Hematopoietic multipotent progenitor cell treated with erythropoietin and hydrocortisone succinate and interleukin-3 and kit ligand, for 6 days (in vitro differentiated cells): Measurements from ENCODE around the gene TRMT10C.
"Not testable (repeated sequence)": the region's sequence is repeated elsewhere in the genome, so short reads cannot be mapped to it uniquely, and the experiment has no call there.

ENCODE experiments used
- DNase-seq: peaks from one replicate; pipeline ENCODE4 v3.0.0-alpha.2; 2015

The TRMT10C gene

DNA sequence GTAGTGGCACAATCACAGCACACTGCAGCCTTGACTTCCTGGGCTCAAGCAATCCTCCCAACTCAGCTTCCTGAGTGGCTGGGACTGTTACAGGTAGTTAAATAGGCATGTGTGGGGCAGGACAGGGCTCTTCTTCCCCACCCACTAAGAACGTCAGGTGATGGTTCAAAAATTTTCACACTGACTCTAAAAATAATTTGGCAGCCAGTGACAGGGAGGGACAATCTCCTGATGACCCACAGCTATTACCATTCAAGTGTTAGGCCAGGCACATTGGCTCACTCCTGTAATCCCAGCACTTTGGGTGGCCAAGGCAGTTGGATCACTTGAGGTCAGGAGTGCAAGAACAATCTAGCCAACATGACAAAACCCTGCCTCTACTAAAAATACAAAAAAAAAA lies 12.2 kb upstream of the TRMT10C start:
- no peak for DNase-seq

DNA sequence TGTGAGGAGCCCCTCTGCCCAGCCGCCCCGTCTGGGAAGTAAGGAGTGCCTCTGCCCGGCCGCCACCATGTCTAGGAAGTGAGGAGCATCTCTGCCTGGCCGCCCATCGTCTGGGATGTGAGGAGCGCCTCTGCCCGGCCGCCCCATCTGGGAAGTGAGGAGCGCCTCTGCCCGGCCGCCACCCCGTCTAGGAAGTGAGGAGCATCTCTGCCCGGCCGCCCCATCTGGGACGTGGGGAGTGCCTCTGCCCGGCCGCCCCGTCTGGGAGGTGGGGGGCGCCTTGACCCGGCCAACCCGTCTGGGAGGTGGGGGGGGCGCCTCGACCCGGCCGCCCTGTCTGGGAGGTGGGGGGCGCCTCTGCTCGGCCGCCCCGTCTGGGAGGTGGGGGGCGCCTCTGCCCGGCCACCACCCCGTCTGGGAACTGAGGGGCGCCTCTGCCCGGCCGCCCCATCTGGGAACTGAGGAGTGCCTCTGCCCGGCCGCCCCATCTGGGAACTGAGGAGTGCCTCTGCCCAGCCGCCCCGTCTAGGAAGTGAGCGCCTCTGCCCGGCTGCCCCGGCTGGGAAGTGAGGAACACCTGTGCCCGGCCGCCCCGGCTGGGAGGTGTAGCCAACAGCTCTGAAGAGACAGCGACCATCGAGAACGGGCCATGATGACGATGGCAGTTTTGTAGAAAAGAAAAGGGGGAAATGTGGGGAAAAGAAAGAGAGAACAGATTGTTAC lies 10.1 kb upstream of the TRMT10C start:
- DNase-seq = not testable (repeated sequence)

DNA sequence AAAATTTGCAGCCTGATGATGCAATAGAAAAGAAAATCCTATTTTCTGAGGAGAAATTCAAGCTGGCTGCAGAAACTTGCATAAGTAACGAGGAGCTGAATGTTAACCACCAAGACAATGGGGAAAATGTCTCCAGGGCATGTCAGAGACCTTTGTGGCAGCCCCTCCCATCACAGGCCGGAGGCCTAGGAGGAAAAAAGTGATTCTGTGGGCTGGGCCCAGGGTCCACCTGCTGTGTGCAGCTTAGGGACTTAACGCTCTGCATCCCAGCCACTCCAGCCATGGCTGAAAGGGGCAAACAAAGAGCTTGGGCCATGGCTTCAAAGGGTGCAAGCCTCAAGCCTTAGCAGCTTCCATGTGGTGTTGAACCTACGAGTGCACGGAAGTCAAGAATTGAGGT lies 8.3 kb upstream of the TRMT10C start:
- not testable (repeated sequence) for DNase-seq

DNA sequence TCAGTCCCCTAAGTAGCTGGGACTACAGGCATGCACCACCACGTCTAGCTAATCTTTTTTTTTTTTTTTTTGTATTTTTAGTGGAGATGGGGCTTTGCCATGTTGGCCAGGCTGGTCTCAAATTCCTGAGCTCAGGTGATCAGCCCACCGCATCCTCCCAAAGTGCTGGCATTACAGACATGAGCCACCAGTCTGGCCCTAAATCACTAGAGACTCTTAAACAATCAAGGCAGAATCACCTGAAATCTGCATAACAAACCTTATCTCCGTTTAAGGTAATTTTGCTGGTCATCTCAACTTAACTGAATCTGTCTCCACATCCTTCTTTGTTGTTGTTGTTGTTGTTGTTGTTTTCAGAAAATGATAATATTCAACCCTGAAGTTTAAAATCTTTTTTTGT lies 5.6 kb upstream of the TRMT10C start:
- no peak for DNase-seq

DNA sequence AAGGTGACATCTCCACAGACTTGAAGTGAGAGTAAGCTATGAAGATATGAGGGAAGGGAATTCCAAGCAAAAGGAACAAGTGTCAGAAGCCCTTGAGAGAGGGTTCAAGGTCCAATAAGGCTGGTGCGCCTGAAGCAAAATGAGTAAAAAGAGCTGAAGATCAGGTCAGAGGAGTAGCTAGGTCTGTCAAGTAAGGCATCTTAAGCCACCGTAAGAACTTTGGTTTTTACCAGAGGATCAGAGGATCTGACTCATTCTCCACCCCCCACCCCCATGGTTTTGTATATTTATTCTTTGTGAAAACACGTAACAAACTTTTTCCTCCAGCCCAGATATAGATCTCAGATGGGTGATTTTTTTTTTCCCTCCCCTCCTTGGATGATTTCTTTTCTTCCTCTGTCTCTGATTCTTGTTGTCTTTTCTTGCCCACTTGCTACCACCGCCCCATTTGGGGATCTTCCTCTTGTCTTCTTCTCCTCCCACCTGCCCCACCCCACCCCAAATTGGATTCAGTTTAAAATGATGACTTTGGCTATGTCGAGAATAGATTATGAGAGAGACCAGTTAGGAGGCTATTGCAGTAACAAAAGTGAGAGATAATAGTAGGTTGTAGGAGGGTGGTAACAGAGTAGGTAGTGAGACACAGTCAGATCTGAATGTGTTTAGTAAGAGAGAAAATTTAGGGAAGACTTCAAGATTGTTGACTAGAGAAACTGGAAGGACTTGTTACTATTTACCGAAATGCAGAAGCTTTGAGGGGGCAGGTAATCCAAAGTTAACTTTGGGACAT lies 6.1 kb downstream of the TRMT10C start:
- no peak for DNase-seq

DNA sequence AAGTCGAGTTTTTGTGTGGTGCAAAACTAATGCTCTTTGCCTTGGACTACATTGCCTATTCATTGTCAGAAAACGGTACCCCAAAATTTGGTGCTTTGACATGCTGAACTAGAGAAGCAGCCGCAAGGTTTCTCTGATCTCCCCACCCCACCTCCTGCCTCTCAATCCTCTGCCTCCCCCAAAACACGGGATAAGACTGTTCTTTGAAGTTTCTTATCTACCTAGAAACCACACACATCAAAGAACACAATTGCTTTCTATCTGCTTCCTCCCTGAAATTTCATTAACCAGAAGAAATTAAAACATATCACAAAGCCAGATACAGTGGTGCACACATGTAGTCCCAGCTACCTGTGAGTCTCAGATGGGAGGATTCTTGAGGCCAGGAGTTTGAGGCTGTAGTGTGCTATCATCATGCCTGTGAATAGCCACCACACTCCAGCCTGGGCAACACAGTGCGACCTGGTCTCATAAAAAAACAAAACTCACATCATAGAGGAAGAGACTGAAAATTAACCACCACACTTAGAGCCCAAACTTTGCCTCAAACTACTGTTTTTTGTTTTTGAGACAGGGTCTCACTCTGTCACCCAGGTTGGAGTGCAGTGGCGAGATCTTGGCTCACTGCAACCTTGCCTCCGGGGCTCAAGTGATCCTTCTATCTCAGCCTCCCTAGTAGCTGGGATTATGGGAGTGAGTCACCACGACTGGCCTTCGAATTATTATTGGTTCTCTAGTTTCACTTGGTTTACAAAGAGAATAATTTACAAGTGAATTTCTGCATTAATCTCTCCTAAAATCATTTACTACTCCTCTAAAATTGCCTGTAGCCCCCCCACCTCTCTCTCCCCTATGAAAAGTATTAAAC lies 9.6 kb downstream of the TRMT10C start:
- DNase-seq = no peak

DNA sequence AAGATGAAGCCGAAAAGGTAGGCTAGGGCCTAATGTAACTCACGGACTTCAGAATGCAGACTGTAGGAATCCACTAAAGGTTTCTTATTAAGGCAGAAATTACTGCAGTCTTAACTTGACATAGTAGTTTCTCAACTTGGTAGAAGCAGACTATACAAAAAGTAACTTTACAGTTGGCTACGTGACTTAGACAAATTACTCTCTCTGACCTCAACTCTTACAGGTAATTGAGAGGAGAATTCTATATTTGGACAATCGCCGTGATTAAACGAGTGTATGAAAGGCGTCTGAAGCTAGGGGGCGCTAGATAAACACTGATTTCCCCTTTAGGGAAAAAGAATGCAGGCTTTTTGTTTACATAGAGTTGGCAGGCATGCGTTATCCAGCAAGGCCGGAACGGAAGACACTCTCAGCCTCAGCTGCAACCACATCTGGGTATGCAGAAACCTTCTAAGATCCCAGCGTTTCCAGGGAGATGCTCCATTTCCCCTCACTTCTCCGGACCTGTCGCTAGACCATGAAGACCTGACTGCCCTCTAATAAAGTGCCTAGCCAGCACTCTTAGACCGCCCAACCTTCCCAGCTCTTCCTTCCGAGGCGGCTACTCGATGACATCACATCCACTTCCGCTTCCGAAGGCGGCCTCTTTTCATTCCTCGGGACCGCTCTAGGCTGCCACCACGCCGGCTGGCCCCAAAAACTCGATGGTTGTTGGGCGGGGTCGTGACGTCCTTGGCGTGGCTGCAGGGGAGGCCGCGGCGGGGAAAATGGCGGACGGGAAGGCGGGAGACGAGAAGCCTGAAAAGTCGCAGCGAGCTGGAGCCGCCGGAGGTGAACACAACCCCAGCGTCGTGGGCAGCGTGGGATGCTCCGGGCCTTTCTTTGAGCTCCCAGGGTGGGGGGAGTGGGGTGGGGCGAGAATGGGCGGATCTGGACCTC lies 12.1 kb downstream of the TRMT10C start, which contains the start of gene PCNP:
Gene PCNP, plus strand, starts transcription at position 732 of the 939 bp plus-strand sequence. Its CDS starts 36 bp downstream, at position 768.
- DNase-seq = peak; percentile 100

DNA sequence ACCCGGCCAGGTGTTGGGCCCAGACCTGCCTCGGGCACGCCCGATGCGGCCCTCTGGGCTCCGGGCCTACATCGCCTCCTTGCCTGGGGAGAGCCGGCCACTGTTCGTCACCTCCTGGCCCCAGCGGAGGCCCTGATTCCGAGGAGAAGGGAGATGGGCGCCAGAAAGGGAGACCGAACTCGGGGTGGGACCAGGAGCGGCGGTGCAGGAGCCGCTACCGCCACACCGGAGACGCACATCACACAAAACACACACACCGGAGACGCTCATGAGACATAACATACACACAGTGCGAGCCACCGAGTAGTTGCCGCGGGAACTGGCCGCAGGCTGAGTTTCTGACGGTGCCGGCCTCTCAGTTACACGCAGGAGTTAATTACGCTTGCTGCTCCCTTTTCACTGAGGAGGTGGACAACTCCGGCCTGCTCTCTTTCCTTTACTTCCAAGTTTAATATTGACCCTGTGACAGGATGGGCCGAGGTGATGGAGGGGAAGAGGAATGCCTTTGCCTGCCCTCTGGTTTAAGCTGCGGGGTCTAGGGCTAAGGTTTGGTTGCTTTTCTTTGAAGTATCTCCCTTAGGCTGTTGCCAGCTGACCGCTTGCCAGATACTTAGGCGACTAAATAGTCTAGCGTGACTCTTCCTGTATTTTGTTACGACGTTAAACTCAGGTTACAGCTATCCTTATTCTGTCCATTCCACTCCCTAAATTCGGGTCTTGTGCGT lies 12.9 kb downstream of the TRMT10C start:
- peak; percentile 72 for DNase-seq

DNA sequence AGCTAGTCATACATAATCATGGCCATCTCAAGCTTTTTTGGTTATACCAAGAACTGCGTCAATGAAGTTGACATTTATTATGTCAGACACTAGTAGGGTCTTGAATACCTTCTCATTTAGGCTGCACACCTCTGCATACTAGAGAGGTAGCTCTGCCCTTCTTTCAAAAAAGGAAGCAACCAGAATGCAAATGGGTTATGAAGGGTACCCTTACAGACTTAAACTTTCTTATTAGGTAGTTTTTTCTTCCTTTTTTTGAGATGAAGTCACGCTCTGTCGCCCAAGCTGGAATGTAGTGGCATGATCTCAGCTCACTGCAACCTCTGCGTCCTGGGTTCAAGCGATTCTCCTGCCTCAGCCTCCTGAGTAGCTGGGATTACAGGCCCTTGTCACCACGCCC lies 15.6 kb downstream of the TRMT10C start:
- DNase-seq = no peak

DNA sequence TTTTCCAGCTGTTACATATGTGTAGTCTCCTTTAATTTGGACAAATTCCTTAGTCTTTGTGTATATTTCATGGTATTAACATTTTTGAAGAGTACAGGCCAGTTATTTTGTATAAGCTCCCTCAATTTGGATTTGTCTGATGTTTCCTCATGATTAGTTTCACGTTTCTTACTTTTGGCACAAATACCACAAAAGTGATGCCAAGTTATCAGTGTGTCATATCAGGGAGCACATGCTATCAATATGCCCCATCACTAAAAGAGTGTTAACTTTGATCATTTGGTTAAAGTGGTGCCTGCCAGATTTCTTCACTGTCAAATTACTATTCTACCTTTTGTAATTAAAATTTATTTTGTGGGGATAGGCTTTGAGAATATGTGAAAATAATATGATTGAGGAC lies 26.9 kb downstream of the TRMT10C start:
- DNase-seq = no peak

DNA sequence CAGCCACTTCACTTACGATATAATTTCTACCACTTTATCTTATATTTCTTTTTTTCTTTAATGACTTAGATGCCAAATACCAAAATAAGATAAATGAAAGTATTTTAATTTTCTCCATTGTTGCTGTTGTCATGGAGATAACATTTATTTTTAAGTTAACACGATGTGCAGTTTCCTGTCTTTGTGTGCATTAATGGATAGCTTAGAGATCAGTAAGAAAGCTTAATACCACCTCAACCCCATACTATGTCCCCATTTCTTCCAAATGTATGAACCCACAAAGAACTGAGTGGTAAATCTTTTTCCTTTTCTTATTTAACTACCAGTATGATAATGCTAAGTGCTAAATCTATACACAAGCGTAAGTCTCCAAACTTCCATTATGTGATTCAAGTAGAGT lies 29.4 kb downstream of the TRMT10C start:
- DNase-seq = no peak

DNA sequence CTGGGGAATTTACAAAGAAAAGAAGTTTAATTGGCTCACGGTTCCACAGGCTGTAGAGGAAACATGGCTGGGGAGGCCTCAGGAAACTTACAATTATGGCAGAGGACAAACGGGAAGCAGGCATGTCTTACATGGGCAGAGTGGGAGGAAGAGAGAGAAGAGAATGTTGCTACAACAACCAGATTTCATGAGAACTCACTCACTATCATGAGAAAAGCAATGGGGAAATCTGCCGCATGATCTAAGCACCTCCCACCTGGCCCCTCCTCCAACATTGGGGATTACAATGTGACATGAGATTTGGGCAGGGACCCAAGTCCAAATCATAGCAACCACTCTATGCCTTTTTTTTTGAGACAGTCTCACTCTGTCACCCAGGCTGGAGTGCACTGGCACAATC lies 41.1 kb downstream of the TRMT10C start:
- no peak for DNase-seq

DNA sequence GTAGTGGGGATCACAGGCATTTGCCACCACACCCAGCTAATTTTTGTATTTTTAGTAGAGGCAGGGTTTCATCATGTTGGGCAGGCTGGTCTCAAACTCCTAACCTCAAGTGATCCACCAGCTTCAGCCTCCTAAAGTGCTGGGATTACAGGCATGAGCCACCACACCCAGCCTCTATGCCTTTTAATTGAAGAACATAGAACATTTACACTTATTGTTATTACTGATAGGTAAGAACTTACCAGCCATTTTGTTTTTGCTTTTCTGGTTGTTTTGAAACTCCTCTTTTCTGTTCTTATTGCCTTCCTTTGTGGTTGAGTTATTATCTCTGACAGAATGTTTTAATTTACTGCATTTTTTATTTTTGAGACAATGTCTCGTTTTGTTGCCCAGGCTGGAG lies 41.5 kb downstream of the TRMT10C start:
- no peak for DNase-seq

DNA sequence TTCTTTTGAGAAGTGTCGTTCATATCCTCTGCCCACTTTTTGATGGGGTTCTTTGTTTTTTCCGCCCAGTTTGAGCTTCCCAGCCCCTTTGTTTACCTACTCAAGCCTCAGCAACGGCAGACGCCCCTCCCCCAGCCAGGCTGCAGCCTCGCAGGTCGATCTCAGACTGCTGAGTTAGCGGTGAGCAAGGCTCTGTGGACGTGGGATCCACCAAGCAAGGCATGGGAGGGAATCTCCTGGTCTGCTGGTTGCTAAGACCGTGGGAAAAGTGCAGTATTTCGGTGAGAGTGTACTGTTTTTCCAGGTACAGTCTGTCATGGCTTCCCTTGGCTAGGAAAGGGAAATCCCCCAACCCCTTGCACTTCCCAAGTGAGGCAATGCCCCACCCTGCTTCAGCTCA lies 43.7 kb downstream of the TRMT10C start:
- not testable (repeated sequence) for DNase-seq

DNA sequence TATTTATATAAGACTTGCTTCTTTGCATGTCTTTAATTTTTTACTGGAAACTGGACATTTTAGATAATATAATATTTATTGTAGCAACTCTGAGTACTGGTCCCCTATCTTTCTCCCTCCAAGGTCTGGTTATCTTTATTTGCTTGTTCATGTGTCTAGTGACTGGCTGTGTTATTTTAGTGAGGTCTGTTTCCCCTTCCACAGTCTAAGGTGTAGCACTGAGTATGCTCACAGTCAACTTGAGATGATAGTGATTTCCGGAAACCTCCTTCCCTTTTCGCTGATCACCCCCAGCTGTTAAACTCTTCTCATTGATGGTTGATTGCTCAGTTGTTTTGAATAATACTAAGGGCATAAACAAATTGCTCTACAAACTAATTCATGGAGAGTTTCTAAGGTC lies 49.4 kb downstream of the TRMT10C start:
- DNase-seq = peak; percentile 54

DNA sequence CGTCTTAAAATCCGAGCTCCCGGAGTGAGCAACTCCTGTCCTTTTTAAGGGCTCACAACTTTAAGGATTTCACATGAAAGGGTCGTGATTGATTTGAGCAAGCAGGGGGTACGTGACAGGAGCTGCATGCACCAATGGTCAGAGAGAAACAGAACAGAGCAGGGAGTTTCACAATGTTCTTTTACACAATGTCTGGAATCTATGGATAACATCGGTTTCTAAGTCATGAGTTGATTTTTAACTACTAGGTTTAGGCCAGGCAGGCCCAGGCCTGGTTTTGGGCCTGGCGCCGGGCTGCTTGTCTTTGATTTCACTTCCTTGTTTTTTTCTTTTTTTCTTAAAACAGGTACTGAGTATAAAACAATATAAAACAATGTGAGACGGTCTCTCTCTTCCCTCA lies 51.3 kb downstream of the TRMT10C start:
- DNase-seq = not testable (repeated sequence)

DNA sequence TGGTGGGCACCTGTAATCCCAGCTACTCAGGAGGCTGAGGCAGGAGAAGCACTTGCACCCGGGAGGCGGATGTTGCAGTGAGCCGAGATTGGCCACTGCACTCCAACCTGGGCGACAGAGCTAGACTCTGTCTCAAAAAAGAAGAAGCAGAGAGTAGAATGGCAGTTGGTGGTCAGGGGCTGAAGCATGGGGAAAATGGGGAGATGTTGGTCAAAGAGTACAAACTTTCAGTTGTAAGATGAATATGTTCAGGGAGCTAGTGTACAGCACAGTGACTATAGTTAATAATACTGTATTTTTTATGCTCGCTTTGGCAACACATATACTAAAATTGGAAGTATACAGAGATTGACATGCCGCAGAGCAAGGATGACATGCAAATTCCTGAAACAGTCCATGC lies 53.9 kb downstream of the TRMT10C start:
- no peak for DNase-seq
